GM23248 (cell line): ENCODE results near the gene PDPK1. TPM values are rescaled to one million over a fixed set of nuclear protein-coding genes. Genes with fewer than 3 reads are reported as not detected.

Experiments
- DNase-seq: peaks from one replicate; pipeline ENCODE4 v3.0.0-alpha.2; 2015
- H2AFZ ChIP-seq: fragments of 200-600 bp; sonication (generic); 2 replicates; pipeline ENCODE4 v1.6.1; 2016; ENCODE audit warnings: antibody characterized with exemption
- H3F3A ChIP-seq: fragments of 200-600 bp; sonication (generic); 2 replicates; pipeline ENCODE4 v1.6.1; 2016; ENCODE audit warnings: mild to moderate bottlenecking, antibody characterized with exemption, mixed run types; ENCODE audit not compliant: insufficient read depth
- H3K27ac ChIP-seq: fragments of 200-600 bp; sonication (generic); 2 replicates; pipeline ENCODE4 v1.5.1; 2016; ENCODE audit warnings: mild to moderate bottlenecking
- H3K27me3 ChIP-seq: fragments of 200-600 bp; sonication (generic); replicated peaks from 2 replicates; pipeline ENCODE4 v1.6.1; 2016; ENCODE audit warnings: mild to moderate bottlenecking; ENCODE audit not compliant: insufficient read depth
- H3K36me3 ChIP-seq: fragments of 200-600 bp; sonication (generic); 2 replicates; pipeline ENCODE4 v1.6.1; 2016; ENCODE audit warnings: low read depth, mild to moderate bottlenecking
- H3K4me1 ChIP-seq: fragments of 200-600 bp; sonication (generic); 2 replicates; pipeline ENCODE4 v1.6.1; 2016; ENCODE audit warnings: mild to moderate bottlenecking; ENCODE audit not compliant: insufficient read depth
- H3K4me2 ChIP-seq: fragments of 200-600 bp; sonication (generic); one replicate; pipeline ENCODE4 v1.6.1; 2016; ENCODE audit warnings: mild to moderate bottlenecking; ENCODE audit not compliant: unreplicated experiment
- H3K4me3 ChIP-seq: fragments of 200-600 bp; sonication (generic); 2 replicates; pipeline ENCODE4 v1.5.1; 2016; ENCODE audit warnings: mild to moderate bottlenecking
- H3K79me2 ChIP-seq: fragments of 200-600 bp; sonication (generic); 2 replicates; pipeline ENCODE4 v1.6.1; 2016; ENCODE audit warnings: mild to moderate bottlenecking; ENCODE audit not compliant: insufficient read depth
- H3K9ac ChIP-seq: fragments of 200-600 bp; sonication (generic); 2 replicates; pipeline ENCODE4 v1.6.1; 2016; ENCODE audit warnings: mild to moderate bottlenecking
- H3K9me2 ChIP-seq: fragments of 200-600 bp; sonication (generic); 2 replicates; pipeline ENCODE4 v1.6.1; 2016; ENCODE audit warnings: mixed run types, mild to moderate bottlenecking, moderate library complexity; ENCODE audit not compliant: insufficient read depth
- H3K9me3 ChIP-seq: fragments of 200-600 bp; sonication (generic); one replicate; pipeline ENCODE4 v1.6.1; 2017; ENCODE audit warnings: low read depth
- H4K20me1 ChIP-seq: fragments of 200-600 bp; sonication (generic); 2 replicates; pipeline ENCODE4 v1.6.0; 2016; ENCODE audit not compliant: insufficient read depth
- EZH2 ChIP-seq: fragments of 200-600 bp; sonication (generic); IDR thresholded peaks from 2 replicates; pipeline ENCODE4 v1.6.1; 2018; ENCODE audit warnings: antibody characterized with exemption, mild to moderate bottlenecking; ENCODE audit not compliant: insufficient read depth, poor library complexity, severe bottlenecking
- EZH2phosphoT487 ChIP-seq: fragments of 200-600 bp; sonication (generic); IDR thresholded peaks from 2 replicates; pipeline ENCODE4 v1.6.1; 2018; ENCODE audit warnings: antibody characterized with exemption, moderate library complexity, mild to moderate bottlenecking, low read depth; ENCODE audit not compliant: insufficient read depth
- WGBS, 2 experiments: methylation state at CpG; one replicate each; pipeline ENCODE4 v1.1.6; 2015 to 2017; ENCODE audit warnings: low lambda C conversion rate in 2 of 2, low coverage in 1 of 2; ENCODE audit errors: missing lambda C conversion rate in 2 of 2; 5-methylcytosine and 5-hydroxymethylcytosine counted together
- in situ Hi-C: fragments of 300-500 bp; cut with MboI; formaldehyde crosslinking; loops from 2 replicates; pipeline ENCODE4 v1.15.0; 2020
- polyA plus RNA-seq: library from polyadenylated mRNA; unstranded; fragments of >200 nt; fragmentation: Nextera tagmentation; extraction: Ambion mirVana; gene quantifications from 2 replicates; pipeline ENCODE4 v1.2.1, GENCODE V29; 2016
- total RNA-seq: library from RNA; depleted of rRNA; stranded (reverse); fragments of >200 nt; shearing (Covaris generic); gene quantifications from 2 replicates; pipeline ENCODE4 v1.2.3, GENCODE V29; 2014

The PDPK1 gene
- total and polyA plus RNA-seq, 2 experiments from 2014 or later, result 21.6 to 28.1 TPM

DNA sequence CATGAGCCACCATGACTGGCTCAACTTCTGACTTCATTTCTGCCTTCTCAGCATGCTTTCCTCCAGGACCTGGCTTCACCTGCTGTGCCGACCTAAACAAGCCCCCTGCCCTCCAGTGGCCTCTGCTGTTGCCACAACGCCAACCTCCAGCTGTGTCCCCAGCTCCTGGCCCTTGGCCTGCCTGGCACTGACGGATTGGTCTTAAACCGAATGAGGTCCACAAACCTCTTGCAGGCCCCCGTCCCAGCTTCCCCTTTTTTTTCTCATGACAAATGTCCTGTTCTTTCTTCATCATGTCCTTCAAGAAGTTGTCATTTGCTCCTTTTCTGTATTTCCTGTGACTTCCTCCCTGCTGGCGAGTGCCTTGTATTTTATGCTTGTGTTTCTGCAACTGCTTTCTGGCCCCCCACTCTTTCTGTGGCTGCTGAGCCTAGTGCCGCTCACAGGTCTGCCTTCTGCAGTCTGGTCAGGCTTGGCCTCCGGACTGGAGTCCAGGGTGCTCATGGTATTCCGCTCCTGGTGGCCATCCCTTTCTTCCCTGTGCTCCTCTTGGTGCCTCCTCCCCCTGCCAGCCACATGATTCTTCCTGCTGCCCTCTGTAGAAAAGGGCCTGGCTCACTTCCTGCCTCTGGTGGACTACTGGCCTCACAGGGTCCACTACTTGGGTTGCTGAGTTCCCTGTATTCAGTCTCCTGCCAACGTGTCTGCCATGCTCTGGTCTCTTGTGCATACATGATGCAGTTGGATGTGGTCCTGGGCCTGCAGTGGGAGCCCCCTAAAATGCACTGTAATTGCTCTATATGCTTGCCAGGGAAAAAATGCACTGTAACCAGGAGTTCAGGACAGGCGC lies 21.2 kb upstream of the PDPK1 start:
- Histone ChIP-seq H3K27ac (0 out of 2 replicates have a peak overlapping the region, but pooled peaks have one; percentile 85), H4K20me1 (peaks cover 6% of the 10 kb centered on the region; the same call in 1 of the 2 replicates), H3K36me3 (no peaks in the 10 kb centered on the region), H3K4me3 (no peak overlapping the region), H3K9ac (peak overlapping the region; percentile 98), H3K79me2 (peaks cover 65% of the 10 kb centered on the region), H3K4me1 (peaks cover 35% of the 10 kb centered on the region), H3K4me2 (peak overlapping the region; percentile 88), H2AFZ (no peak overlapping the region), H3K9me3 (no peaks in the 10 kb centered on the region), H3K27me3 (no peaks in the 10 kb centered on the region), H3F3A (peaks cover 12% of the 10 kb centered on the region), H3K9me2 (no peaks in the 10 kb centered on the region)
- 62 to 63% methylated on average over 11 of the region's 11 CpGs for WGBS, 2 experiments
- no peak for TF ChIP-seq EZH2
- TF ChIP-seq EZH2phosphoT487, result no peak
- peak; percentile 47 for DNase-seq
- in situ Hi-C loops, result no loop called here

GRCh38 chr16:2517954-2518605 lies 19.7 kb upstream of the PDPK1 start:
- H4K20me1 ChIP-seq, result peaks cover 6% of the 10 kb centered on the region; the same call in 1 of the 2 replicates
- no peaks in the 10 kb centered on the region for H3K9me3 ChIP-seq
- no peaks in the 10 kb centered on the region for H3K9me2 ChIP-seq
- in situ Hi-C loops, result no loop called here
- H2AFZ ChIP-seq, result no peak overlapping the region
- 75 to 77% methylated on average over 11 to 12 of the region's 12 CpGs for WGBS, 2 experiments
- H3K79me2 ChIP-seq, result peaks cover 80% of the 10 kb centered on the region
- H3K9ac ChIP-seq, result no peak overlapping the region; the same call in 1 of the 2 replicates
- no peak overlapping the region for H3K4me2 ChIP-seq
- peaks cover 10% of the 10 kb centered on the region for H3F3A ChIP-seq
- no peaks in the 10 kb centered on the region for H3K27me3 ChIP-seq
- DNase-seq, result no peak
- peaks cover 3% of the 10 kb centered on the region; the same call in 1 of the 2 replicates for H3K36me3 ChIP-seq
- 0 out of 2 replicates have a peak overlapping the region, but pooled peaks have one; percentile 2 for H3K27ac ChIP-seq
- peaks cover 35% of the 10 kb centered on the region for H3K4me1 ChIP-seq
- no peak for TF ChIP-seq EZH2
- TF ChIP-seq EZH2phosphoT487, result no peak
- H3K4me3 ChIP-seq, result no peak overlapping the region

DNA sequence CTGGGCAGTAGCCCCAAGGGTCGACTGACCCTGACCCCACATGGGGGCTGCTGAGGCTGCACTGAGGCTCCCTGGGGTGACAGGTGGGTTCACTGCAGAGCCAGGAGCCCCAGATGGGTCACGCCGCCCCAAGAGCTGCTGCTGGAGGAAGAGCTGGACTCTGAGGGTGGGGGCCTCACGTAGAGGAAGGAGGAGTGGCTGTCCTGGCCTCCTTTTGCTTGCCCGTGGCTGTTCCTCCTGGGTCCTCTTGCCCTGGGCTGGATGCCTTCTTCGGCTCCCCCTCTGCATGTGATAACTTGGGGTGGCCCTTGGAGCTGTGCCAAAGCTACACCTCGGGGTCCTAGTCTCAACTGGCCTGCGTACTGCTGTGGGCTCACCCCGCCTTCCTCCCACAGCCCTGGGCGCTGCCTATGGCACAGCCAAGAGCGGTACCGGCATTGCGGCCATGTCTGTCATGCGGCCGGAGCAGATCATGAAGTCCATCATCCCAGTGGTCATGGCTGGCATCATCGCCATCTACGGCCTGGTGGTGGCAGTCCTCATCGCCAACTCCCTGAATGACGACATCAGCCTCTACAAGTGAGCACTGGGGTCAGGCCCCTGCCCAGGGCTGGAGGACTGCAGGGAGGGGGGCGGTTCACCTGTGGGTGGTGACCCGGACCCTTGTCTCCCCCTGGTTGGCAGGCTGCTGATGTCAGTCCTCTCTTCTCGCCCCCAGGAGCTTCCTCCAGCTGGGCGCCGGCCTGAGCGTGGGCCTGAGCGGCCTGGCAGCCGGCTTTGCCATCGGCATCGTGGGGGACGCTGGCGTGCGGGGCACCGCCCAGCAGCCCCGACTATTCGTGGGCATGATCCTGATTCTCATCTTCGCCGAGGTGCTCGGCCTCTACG lies 18.8 kb upstream of the PDPK1 start:
- Histone ChIP-seq H4K20me1 (peaks cover 6% of the 10 kb centered on the region; the same call in 1 of the 2 replicates), H3K27ac (peak overlapping the region; percentile 67)
- DNase-seq, result peak; percentile 40

GRCh38 chr16:2519711-2520080 lies 18.1 kb upstream of the PDPK1 start:
- Histone ChIP-seq H3K79me2 (peaks cover 91% of the 10 kb centered on the region), H3K4me2 (no peak overlapping the region), H3K27ac (peak overlapping the region; percentile 67), H3K27me3 (no peaks in the 10 kb centered on the region), H3K36me3 (peaks cover 10% of the 10 kb centered on the region; the same call in 1 of the 2 replicates), H3K9ac (peak overlapping the region; percentile 87), H3F3A (peaks cover 8% of the 10 kb centered on the region), H3K4me1 (peaks cover 35% of the 10 kb centered on the region), H3K4me3 (peak overlapping the region; percentile 40; the same call in 1 of the 2 replicates), H3K9me3 (no peaks in the 10 kb centered on the region), H2AFZ (no peak overlapping the region), H3K9me2 (no peaks in the 10 kb centered on the region), H4K20me1 (peaks cover 6% of the 10 kb centered on the region; the same call in 1 of the 2 replicates)
- no peak for DNase-seq
- WGBS, 2 experiments, result 10 to 20% methylated on average over 15 to 22 of the region's 22 CpGs
- in situ Hi-C loops, result no loop called here
- TF ChIP-seq EZH2 (no peak), EZH2phosphoT487 (no peak)

More for the DNA sequence above, 18.8 kb upstream of the PDPK1 start:
- TF ChIP-seq EZH2 (no peak), EZH2phosphoT487 (no peak)
- peaks cover 35% of the 10 kb centered on the region for H3K4me1 ChIP-seq
- H3K4me2 ChIP-seq, result no peak overlapping the region
- no peaks in the 10 kb centered on the region for H3K9me3 ChIP-seq
- no peak overlapping the region for H2AFZ ChIP-seq
- peaks cover 89% of the 10 kb centered on the region for H3K79me2 ChIP-seq
- H3K4me3 ChIP-seq, result peak overlapping the region; percentile 40; the same call in 1 of the 2 replicates
- peak overlapping the region; percentile 87 for H3K9ac ChIP-seq
- in situ Hi-C loops, result no loop called here
- H3F3A ChIP-seq, result peaks cover 8% of the 10 kb centered on the region
- H3K36me3 ChIP-seq, result peaks cover 5% of the 10 kb centered on the region; the same call in 1 of the 2 replicates
- H3K27me3 ChIP-seq, result no peaks in the 10 kb centered on the region
- 78 to 79% methylated on average over 29 to 39 of the region's 39 CpGs for WGBS, 2 experiments
- no peaks in the 10 kb centered on the region for H3K9me2 ChIP-seq
